Measurements from ENCODE around the gene MTMR11.

The MTMR11 gene

DNA sequence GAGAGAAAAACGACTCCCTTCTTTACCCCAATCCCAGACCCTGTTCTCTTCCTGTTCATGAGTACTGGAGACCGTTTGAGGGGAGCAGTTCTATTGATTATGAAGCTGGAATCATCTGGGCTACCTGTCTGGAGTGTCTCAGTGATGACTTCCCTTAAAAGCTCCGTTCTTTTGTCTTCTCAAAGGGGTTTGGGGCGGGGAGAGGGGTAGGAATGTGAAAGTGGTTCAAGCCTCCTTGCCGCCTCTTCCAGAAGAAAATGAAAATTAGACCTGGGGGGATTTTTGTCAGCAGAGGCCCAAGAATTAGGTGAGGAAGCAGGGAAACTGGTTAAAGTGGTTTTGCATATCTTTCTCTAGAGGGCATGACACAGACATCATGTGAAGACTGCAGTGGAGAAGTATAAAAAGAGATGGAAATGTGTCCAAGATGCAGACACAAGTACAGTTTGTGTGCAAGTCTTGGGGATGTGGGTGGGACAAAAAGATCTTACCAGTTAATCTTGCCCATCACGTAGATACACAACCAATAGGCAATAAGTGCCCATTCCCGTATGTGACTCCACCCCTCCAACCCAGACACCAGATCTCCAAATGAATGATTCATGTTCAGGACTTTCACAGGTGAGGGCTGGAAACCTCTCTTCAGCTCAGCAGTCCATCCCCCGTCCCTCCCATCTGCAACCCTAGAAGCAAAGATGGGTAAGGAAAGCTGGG lies 470 bp upstream of the MTMR11 start:
- no peak for DNase-seq (ENCODE audit: low read depth)

- no peak for DNase-seq (ENCODE audit: low read depth)
Measured at GRCh38 chr1:149934356-149934755, 2.3 kb downstream of the MTMR11 start.

- no peak for DNase-seq (ENCODE audit: low read depth)
Measured at GRCh38 chr1:149933208-149933607, 3.5 kb downstream of the MTMR11 start.

DNA sequence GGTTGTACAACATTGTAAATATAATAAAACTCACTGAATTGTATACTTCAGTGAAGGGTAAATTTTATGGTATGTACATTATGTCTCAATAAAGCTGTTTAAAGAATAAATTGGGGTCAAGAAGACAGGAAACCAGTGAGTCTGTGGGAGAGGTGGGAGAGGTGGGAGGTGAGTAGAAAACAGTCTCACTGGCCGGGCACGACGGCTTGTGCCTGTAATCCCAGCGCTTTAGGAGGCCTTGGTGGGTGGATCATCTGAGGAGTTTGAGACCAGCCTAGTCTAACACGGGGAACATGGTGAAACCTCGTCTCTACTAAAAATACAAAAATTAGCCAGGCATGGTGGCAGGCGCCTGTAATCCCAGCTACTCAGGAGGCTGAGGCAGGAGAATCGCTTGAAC lies 4.2 kb downstream of the MTMR11 start:
- DNase-seq (ENCODE audit: low read depth): no peak

GRCh38 chr1:149931212-149931790 lies 5.4 kb downstream of the MTMR11 start:
- no peak for DNase-seq (ENCODE audit: low read depth)

- no peak for DNase-seq (ENCODE audit: low read depth)
Measured at GRCh38 chr1:149929856-149930255, 6.8 kb downstream of the MTMR11 start.

DNA sequence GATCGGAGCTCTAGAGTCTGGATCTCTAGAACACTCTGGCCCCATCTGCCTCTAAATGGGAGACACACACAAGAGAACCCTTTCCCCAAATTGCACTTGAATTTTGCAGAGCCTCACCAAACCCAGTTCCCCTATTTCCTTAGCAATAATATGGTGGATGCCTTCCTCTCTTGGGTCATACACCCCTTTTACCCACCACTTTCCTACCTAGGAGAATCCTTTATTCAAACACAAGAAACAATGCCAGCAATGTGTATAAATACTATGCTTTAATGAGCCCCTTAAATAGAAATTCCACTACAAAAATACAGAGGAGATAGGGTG lies 8.3 kb downstream of the MTMR11 start:
- DNase-seq (ENCODE audit: low read depth): no peak

DNA sequence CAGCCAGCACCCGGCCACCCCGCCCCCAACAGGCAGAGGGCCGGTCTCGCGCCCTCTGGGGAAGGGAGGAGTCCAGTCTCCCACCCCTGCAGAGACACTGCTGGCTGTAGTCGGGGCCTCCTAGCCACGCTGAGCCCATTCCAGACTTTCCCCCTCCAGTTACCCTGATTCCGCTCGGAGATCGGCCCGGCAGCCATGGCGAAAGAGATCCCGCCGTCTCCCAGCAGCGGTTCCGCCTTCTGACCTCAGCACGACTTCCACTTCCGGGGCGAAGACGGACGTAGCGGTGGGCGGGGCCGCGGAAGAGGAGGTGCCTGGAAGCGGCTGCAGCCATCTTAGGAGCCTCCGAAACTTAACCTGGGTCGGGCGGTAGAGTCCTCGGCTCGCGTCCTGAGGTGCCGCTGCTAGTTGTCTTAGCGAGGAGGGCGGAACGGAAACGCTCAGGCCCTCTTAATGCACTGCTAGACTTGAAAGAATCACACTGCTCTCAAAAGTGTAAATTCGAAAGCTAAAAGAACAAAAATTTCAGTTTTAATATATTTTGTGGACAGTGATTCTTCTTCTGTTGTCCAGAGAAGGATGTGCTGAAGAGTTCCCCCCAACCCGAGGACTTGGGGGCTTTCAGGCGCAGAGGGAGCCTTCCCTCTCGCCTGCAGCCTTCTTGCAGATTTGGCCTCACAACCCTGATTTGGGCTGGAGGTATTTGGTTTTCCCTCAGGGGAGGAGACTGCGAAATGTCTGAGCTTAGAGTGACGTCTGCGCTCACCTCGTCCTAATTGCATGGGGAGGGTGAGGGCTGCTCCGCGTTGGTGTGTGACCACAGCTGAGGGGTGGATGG lies 8.9 kb downstream of the MTMR11 start, which contains the start of gene SF3B4:
TSS of gene SF3B4 (minus strand) at position 241 of the 838 bp plus-strand sequence. CDS start at position 197, 44 bp downstream.
- peak; percentile 77 for DNase-seq (ENCODE audit: low read depth)

GRCh38 chr1:149927056-149927562 lies 9.6 kb downstream of the MTMR11 start:
- no peak for DNase-seq (ENCODE audit: low read depth)

DNA sequence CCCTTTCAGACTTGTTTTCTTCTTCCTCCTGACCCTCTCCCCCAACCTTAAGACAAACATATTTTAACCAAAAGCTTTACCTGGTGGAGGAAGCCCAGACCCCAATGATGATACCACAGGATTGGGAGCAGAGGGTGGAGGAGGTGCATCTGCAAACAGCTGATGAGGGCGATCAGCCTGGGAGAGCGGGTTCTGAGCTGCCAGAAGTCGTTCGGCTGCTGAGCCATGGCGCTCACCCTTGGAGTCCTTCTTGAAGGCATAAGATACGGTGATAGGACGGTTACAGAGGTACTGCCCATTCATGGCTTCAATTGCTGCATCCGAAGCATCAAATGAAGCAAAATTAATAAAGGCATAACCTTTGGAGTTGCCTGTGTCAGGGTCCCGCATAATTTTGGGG lies 10.4 kb downstream of the MTMR11 start:
- DNase-seq (ENCODE audit: low read depth): no peak

- no peak for DNase-seq (ENCODE audit: low read depth)
Measured at GRCh38 chr1:149925751-149926150, 10.9 kb downstream of the MTMR11 start.

DNA sequence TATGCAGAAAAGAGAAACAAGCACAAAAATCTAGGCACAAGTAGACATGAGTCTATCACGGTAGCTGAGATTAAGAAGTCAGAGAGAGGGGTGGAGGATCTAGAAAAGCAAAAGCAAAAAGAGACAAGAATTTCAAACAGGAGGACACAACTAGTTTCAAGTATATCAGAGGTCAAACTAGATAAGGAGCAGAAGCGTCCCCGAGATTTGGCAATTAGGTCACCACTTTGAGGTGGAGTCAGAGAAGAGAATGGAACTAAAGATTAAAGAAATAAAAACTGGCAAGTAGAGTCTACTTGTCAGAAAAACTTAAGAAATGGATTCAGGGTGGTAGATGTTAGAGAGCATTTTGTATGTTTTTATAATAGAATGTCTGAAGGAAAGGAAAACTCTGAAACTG lies 11.3 kb downstream of the MTMR11 start:
- DNase-seq (ENCODE audit: low read depth): no peak

DNA sequence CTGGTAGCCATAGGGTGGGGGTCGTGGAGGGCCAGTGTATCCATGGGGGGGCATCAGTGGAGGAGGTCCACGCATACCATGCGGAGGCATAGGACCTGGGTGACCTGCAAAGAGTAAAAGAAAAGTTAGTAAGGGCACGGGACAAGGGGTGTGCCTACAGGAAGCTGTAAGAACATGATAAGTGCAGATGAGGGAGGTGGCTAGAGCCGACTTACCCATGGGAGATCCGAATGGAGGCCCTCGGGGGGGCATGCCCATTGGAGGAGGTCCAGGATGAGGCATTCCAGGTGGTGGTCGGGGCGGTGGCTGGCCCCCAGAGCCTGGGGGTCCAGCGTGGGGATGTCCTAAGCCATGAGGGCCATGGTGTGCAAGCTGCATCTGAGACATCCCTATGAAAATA lies 13.1 kb downstream of the MTMR11 start:
- DNase-seq (ENCODE audit: low read depth): no peak

DNA sequence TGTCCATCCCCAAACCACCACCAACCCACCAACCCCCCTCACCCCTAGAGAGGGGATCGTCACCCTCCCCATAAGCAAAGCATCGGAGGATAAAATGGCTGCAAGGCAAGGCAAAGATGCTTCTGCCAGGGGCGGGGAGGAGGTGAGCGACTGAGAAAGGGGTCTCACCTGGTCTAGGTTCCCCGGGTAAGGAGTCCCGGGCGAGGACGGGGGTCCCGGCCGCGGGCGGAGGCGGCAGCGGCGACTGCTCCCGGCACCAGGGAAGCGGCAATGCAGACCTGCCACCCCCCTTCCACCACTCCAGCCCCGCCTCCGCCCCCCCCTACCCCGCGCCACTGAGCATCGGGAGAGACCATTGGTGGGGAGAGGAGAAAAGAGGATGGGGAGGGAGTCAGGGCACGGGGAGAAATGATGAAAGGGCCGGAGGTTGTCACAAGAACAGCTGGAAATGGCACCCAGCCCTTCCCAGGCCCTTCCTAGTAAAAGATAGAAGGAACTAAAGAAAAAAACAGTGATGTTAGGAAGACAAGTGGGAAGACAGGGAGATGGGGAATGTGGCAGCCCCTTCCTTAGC lies 19.0 kb downstream of the MTMR11 start, which contains the start of gene SV2A:
TSS of gene SV2A (minus strand) at position 274 of the 574 bp plus-strand sequence. CDS start 4,004 bp downstream, outside the sequence.
- DNase-seq (ENCODE audit: low read depth): no peak

DNA sequence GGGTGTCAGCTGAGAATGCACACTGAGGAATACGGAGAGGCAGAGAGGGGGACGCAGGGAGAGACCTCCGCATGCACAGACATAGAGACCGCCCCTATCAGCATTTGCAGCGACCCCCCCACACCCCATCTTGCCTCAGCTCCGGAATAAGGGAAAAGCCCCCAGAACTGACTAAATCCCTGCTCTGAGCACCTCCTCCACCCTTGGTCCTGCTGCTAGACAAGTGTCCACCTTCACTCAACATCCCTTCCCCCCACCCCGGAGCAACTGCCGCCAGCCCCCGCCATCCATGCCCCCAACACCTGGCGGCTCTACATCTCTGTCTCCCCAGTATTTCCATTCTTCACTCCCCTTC lies 19.8 kb downstream of the MTMR11 start:
- DNase-seq (ENCODE audit: low read depth): no peak

- DNase-seq (ENCODE audit: low read depth): no peak
Measured at GRCh38 chr1:149916193-149916897, 20.3 kb downstream of the MTMR11 start.

DNA sequence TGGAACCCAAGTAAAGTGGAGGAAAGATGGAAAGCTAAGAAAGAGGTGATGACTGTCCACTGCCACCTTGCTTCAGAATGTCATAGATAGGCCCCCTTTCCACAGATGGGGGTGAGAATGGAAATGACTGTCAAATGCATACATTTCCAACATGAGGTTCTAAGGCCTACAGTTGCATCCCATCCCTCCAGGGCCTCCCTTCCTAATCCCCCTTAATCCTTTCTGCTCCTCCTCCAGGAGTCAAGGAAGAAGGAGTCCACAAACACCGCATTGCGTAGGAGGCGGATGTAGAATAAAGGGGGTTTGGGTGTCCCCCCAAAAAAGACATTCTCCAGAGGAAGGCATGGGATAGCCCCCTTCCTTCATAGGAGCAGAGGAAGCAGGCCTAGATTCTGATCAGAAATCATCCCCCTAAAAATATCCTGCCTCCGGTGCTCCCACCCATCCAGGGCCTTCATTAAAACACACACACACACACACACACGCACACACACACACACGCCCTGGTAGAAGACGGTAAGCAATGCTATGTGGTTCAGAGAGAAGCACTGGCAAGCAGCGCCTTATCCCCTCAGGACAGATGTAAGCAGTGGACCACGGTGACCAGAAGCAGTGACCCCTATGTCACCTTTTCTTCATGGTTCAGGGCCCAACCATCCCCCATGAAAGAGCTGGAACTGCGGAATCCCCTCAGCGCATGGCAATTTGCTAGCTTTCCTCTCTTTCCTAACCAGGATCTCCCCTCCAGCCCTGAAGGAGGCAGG lies 21.1 kb downstream of the MTMR11 start:
- peak; percentile 71 for DNase-seq (ENCODE audit: low read depth)

- DNase-seq (ENCODE audit: low read depth): no peak
Measured at GRCh38 chr1:149914545-149914944, 22.1 kb downstream of the MTMR11 start.

DNA sequence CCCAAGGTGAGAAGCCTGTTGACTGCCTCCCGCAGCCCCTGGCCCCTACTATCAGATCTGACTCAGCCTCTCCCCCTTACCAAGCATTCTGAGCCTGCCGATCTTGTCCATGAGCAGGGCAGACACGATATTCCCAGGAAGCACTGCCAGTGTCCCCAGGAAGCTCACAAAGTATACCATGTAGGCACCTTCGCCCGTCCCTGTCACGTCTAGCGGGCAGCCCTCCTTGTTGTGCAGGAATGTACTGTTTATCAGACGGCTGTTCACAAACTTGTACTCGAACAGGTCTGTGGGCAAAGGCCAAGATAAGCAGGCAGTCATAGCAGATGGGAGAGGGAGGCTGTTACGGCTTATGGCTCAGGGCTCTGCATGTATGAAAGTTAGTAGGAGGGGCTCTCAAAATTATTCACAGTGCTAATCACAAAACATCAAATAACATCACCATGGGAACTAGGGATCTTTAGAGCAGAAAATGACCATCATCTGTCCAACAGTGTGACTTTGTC lies 30.1 kb downstream of the MTMR11 start:
- no peak for DNase-seq (ENCODE audit: low read depth)

GRCh38 chr1:149903836-149904491 lies 32.7 kb downstream of the MTMR11 start:
- no peak for DNase-seq (ENCODE audit: low read depth)
